ENCODE results near the gene MTRR.
A peak's percentile ranks its signal among the peaks of the same experiment; 100 is the strongest.
"Not testable (repeated sequence)": the region's sequence is repeated elsewhere in the genome, so short reads cannot be mapped to it uniquely, and the experiment has no call there.

The MTRR gene

GRCh38 chr5:7897014-7897600 is 28.2 kb downstream of the MTRR start:
- no peak for DNase-seq (ENCODE audit: low spot score)

DNA sequence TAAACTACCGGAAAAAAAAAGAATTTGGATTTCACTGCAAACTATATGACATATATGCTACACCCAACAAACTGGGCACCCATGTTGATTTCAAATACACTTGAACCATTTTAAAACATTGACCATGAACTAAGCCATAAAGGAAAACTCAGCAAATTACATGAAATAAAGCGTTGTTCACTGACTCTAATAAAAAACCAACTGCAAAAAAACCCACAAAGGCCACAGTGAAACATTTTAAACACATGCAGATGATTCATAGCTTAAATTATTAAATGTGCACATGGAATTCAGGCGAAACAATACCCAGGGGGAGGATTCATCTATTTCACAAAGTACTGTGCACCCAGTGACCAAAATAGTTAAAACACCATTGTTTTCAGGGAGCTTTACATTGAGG is 33.3 kb downstream of the MTRR start:
- no peak for DNase-seq (ENCODE audit: low spot score)

- no peak for DNase-seq (ENCODE audit: low spot score)
These were observed 34.0 kb downstream of the MTRR start for GRCh38 chr5:7902666-7903625.

- no peak for DNase-seq (ENCODE audit: low spot score)
These were observed 35.2 kb downstream of the MTRR start for GRCh38 chr5:7904170-7904569.

DNA sequence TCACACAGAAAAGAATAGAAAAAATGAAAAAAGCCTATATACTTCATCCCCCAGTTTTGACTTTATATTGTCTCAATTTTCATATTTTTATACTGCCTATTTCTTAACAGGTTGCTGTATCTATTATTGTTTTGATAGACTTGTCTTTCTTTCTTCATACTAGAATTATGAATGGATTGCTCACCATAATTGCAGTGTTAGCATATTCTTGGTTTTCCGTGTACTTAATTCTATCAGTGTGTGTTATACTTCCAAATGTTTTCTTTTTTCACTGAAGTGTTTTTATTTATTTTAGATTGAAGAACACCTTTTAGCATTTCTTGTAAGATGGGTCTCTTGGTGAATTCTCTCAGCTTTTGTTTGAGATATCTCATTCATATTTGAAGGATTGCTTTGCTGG is 38.7 kb downstream of the MTRR start:
- no peak for DNase-seq (ENCODE audit: low spot score)

DNA sequence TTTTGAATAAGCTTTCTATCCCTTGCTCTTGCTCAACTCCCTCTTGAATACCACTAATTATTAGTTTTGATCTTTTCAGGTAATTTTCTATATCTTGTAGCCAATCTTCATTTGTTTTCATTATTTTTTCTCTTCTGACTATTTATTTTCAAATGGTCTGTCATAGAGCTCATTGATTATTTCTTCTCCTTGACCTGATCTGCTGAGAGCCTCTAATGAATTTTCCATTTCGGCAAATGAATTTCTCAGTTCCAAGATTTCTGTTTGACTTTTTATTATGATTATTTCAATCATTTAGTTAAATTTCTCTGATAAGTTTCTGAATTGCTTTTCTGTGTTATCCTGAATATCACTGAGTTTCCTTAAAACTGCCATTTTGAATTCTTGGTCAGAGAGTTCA is 39.4 kb downstream of the MTRR start:
- no peak for DNase-seq (ENCODE audit: low spot score)

DNA sequence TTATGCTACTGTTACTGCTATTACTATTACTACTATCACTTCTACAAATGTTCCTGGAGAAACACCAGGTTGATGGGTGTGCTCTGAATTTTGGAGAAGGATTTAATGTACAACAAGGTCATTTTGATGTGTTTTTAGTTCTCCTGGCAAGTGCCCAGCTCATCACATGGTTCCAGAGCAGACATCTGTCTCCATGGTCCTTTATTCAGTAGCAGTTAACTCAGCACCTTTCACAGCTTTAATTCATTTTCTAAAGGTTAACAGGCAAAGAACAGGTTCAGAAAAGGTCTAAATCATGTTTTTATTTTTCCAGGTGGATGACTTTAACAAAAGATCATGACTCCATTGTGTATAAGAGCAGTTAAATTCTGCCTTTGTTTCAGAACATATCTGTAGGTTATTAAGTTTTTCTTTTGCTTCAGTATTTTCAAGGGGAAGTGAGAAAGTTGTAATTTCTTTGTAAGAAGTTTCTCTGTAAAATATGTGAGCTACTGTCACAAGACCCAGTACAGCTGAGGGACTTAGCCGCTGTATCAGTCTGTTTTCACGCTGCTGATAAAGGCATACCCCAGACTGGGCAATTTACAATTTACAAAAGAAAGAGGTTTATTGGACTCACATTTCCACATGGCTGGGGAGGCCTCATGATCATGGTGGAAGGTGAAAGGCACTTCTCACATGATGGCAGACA is 41.9 kb downstream of the MTRR start:
- no peak for DNase-seq (ENCODE audit: low spot score)

DNA sequence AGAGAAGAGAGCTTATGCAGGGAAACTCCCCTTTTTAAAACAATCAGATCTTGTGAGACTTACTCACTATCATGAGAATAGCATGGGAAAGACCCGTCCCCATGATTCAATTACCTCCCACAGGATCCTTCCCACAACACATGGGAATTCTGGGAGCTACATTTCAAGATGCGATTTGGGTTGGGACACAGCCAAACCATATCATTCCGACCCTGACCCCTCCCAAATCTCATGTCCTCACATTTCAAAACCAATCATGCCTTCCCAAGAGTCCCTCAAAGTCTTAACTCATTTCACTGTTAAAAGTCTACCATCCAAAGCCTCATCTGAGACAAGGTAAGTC is 42.5 kb downstream of the MTRR start:
- not testable (repeated sequence) for DNase-seq (ENCODE audit: low spot score)

DNA sequence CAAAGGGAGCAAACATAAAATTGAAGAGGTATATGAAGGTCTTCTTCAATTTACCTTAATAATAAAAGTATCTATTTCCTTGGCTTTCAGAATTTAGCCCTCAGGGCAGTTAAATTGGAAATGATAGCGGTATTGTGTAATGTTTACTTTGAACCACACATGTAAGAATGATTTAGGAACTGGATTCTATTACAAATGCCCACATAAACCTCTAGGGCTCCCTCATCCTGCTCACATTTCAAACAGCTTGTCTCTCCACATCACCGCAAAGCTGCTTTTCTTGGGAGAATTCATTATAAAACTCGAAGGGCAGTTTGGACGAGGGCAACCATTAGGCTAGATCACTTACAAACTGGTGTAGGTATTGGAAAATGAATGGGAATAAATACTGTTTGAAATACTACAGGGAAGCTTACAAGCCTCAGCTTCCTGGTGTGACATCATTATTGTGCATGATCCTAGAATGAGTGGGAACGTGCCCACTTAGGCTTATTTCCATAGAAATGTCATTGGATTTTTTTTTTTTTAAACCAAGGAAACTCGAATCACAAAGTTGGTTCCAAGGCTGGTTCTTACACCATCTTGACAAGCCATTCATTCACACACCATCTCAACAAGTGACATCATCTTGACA is 47.3 kb downstream of the MTRR start:
- DNase-seq (ENCODE audit: low spot score) = no peak

- no peak for DNase-seq (ENCODE audit: low spot score)
These were observed 48.5 kb downstream of the MTRR start for GRCh38 chr5:7917130-7918123.

GRCh38 chr5:7925961-7926695 is 57.2 kb downstream of the MTRR start:
- DNase-seq (ENCODE audit: low spot score) = no peak

DNA sequence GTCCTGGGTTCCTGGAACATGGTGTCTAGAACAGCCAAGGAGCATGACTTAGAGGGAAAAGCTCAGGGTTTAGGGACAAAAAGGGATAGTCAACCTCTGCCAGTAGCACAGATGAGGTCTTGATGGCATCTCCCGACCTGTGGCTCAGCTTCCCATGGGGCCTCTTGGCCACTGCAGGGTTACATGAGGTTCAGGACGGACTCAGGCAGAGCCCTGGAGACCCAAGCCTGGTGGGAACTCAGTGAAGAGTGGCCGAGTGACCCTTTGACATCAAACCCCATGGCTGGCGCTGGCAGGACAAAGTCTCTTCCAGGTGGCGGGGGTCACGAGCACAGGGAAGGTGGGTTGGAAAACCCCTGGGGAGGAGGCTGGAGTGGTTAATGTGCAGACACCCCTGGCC is 57.8 kb downstream of the MTRR start:
- DNase-seq (ENCODE audit: low spot score) = no peak

- peak; percentile 14 for DNase-seq (ENCODE audit: low spot score)
These were observed 58.8 kb downstream of the MTRR start for GRCh38 chr5:7927466-7928375.

GRCh38 chr5:7930011-7930410 is 61.1 kb downstream of the MTRR start:
- no peak for DNase-seq (ENCODE audit: low spot score)

GRCh38 chr5:7941692-7942091 is 72.7 kb downstream of the MTRR start:
- DNase-seq (ENCODE audit: low spot score) = no peak

- no peak for DNase-seq (ENCODE audit: low spot score)
These were observed 78.4 kb downstream of the MTRR start for GRCh38 chr5:7947301-7947700.

Data from CD4-positive, alpha-beta T cell treated with Interleukin-2 at 100 ng/mL for 4 hours (primary cell).